OCI-LY7 (cell line): ENCODE data around the gene CXCL14. TPM values are rescaled to one million over a fixed set of nuclear protein-coding genes. Genes with fewer than 3 reads are reported as not detected.

Experiments
- BruUV-seq: library from RNA; stranded (reverse); fragments of 400-500 nt; replicated peaks from 2 replicates; lab custom pipeline; 2021; lab: Mats Ljungman, UMichigan
- CTCF ChIA-PET: fragments of 300-600 bp; sonication (Branson Sonifier 250); formaldehyde crosslinking; loops from one replicate; lab custom pipeline; 2022; ENCODE audit warnings: antibody characterized with exemption; ENCODE audit not compliant: unreplicated experiment; lab: Charles Lee
- POLR2A ChIA-PET: fragments of 300-600 bp; sonication (Branson Sonifier 250); formaldehyde crosslinking; loops from one replicate; lab custom pipeline; 2022; ENCODE audit warnings: antibody characterized with exemption; lab: Charles Lee
- DNase-seq: peaks from one replicate; pipeline ENCODE4 v3.0.0-alpha.2; 2015; ENCODE audit warnings: low spot score
- H2AFZ ChIP-seq: fragments of 200-600 bp; sonication (generic), shearing (Covaris generic); 2 replicates; pipeline ENCODE4 v1.6.1; 2014; ENCODE audit warnings: mild to moderate bottlenecking, antibody characterized with exemption, low read length, moderate library complexity
- H3K27ac ChIP-seq: fragments of 200-600 bp; sonication (generic); 2 replicates; pipeline ENCODE4 v1.5.1; 2014; ENCODE audit warnings: mixed run types, low read depth, mild to moderate bottlenecking, moderate library complexity, low read length, inconsistent platforms; ENCODE audit not compliant: poor library complexity, severe bottlenecking
- H3K36me3 ChIP-seq: fragments of 200-600 bp; sonication (generic); 2 replicates; pipeline ENCODE4 v1.6.1; 2014; ENCODE audit warnings: mild to moderate bottlenecking, antibody characterized with exemption, low read length, moderate library complexity, mixed read lengths; ENCODE audit not compliant: insufficient read depth
- H3K4me1 ChIP-seq: fragments of 200-600 bp; sonication (generic); 2 replicates; pipeline ENCODE4 v1.5.1; 2014; ENCODE audit warnings: mild to moderate bottlenecking, low read length; ENCODE audit not compliant: insufficient read depth, poor library complexity, severe bottlenecking
- H3K4me2 ChIP-seq: fragments of 200-600 bp; sonication (generic); 2 replicates; pipeline ENCODE4 v1.6.1; 2014; ENCODE audit warnings: mild to moderate bottlenecking, low read length
- H3K4me3 ChIP-seq: fragments of 200-600 bp; sonication (generic); 2 replicates; pipeline ENCODE4 v1.5.1; 2014; ENCODE audit warnings: mild to moderate bottlenecking, low read depth, low read length; ENCODE audit not compliant: poor library complexity, severe bottlenecking
- H3K79me2 ChIP-seq: fragments of 200-600 bp; sonication (generic); 2 replicates; pipeline ENCODE4 v1.6.1; 2016; ENCODE audit warnings: low read depth, mild to moderate bottlenecking, low read length, moderate library complexity, mixed read lengths; ENCODE audit not compliant: insufficient read depth
- H3K9me2 ChIP-seq: fragments of 200-600 bp; sonication (generic); 2 replicates; pipeline ENCODE4 v1.6.1; 2016; ENCODE audit warnings: mild to moderate bottlenecking, low read length, mixed read lengths; ENCODE audit not compliant: insufficient read depth
- H3K9me3 ChIP-seq: fragments of 200-600 bp; sonication (generic); 2 replicates; pipeline ENCODE4 v1.6.1; 2014; ENCODE audit warnings: mild to moderate bottlenecking, mixed run types, low read length, mixed read lengths
- H4K20me1 ChIP-seq: fragments of 200-600 bp; sonication (generic); 2 replicates; pipeline ENCODE4 v1.6.1; 2014; ENCODE audit warnings: mild to moderate bottlenecking, antibody characterized with exemption, low read length, moderate library complexity, mixed read lengths; ENCODE audit not compliant: insufficient read depth
- EZH2phosphoT487 ChIP-seq: fragments of 200-600 bp; sonication (generic); IDR thresholded peaks from 2 replicates; pipeline ENCODE4 v1.6.1; 2018; ENCODE audit warnings: low read depth, borderline replicate concordance, mild to moderate bottlenecking, mixed run types, antibody characterized with exemption, low read length, moderate library complexity, mixed read lengths
- intact Hi-C: fragments of 100-400 bp; cut with micrococcal nuclease; formaldehyde crosslinking; loops from one replicate; pipeline ENCODE4 v1.10.0; 2022; ENCODE audit not compliant: unreplicated experiment
- total RNA-seq, 2 experiments: library from RNA; depleted of rRNA in 1 of 2; stranded (reverse); fragments of >200 nt in 1 of 2; shearing (Covaris generic) in 1 of 2; gene quantifications; 2 replicates each; pipeline ENCODE4 v1.2.3, GENCODE V29; 2014 to 2022
- TF ChIP-seq, protein P1 (sequence below): fragments of 200-600 bp; sonication (generic); conservative IDR thresholded peaks from 2 replicates; pipeline ENCODE4 v1.5.1; 2014; ENCODE audit warnings: mild to moderate bottlenecking, antibody characterized with exemption, low read length, moderate library complexity, mixed read lengths

CXCL14 gene
- total RNA-seq, 2 experiments from 2014 or later = not detected

DNA sequence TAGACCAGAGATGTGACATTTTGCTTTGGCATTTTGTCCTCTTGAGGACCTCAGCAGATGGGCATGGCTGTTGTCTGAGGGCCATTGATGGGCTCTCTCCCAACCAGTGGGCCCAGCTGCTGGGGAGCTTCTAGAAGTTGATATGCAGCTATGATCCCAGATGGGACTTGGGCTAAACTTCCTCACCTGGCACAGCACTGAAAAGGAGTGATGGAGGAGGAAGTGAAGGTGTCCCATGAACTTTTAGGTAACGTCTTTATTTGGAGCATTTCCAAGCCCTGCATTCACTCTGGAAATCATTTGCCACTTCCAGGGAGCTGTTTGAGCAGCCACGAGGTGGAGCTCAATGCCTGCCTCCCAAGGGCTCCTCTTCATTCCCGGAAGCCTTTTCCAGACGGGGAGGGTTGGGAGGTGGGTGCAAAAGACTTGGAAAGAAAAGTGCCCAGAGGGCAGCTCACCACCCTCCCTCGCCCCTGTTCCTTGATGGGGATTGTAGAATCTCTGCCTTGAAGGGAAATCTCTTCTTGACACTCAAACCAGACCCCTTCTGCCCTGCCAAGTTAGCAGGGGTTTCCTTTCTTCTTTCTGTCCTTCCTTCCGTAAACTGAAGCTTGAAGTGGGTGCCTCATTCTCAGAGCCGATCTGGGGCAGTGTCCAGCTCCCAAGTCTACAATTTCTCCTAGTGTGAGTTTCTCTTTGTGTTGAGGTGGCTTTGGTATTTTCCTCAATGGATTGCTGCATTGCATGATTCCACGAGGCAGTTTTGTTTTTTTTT lies 24.9 kb downstream of the CXCL14 start:
- Histone ChIP-seq H3K4me3 (no peak overlapping the region), H3K9me2 (no peaks in the 10 kb centered on the region), H3K36me3 (no peaks in the 10 kb centered on the region), H3K27ac (no peak overlapping the region), H4K20me1 (no peaks in the 10 kb centered on the region), H3K9me3 (no peaks in the 10 kb centered on the region), H2AFZ (no peak overlapping the region), H3K4me2 (no peak overlapping the region), H3K4me1 (no peaks in the 10 kb centered on the region), H3K79me2 (no peaks in the 10 kb centered on the region)
- DNase-seq = no peak
- no TSS peak for BruUV-seq
- ChIA-PET POLR2A (interaction anchor here (0.6 to 0.7 kb wide), 4 partner anchors 13 to 1241 kb away, joined by 3 to 8 read pairs (median 6); no protein-coding TSS in a partner anchor), CTCF (interaction anchor here (0.6 kb wide), 1 partner anchor 17 kb away, joined by 3 read pairs; no protein-coding TSS in a partner anchor)
- TF ChIP-seq, protein P1, sequence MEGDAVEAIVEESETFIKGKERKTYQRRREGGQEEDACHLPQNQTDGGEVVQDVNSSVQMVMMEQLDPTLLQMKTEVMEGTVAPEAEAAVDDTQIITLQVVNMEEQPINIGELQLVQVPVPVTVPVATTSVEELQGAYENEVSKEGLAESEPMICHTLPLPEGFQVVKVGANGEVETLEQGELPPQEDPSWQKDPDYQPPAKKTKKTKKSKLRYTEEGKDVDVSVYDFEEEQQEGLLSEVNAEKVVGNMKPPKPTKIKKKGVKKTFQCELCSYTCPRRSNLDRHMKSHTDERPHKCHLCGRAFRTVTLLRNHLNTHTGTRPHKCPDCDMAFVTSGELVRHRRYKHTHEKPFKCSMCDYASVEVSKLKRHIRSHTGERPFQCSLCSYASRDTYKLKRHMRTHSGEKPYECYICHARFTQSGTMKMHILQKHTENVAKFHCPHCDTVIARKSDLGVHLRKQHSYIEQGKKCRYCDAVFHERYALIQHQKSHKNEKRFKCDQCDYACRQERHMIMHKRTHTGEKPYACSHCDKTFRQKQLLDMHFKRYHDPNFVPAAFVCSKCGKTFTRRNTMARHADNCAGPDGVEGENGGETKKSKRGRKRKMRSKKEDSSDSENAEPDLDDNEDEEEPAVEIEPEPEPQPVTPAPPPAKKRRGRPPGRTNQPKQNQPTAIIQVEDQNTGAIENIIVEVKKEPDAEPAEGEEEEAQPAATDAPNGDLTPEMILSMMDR = 0 out of 2 replicates have a peak, but pooled peaks have one; percentile 33
- no peak for TF ChIP-seq EZH2phosphoT487
- intact Hi-C loops = no loop called here

DNA sequence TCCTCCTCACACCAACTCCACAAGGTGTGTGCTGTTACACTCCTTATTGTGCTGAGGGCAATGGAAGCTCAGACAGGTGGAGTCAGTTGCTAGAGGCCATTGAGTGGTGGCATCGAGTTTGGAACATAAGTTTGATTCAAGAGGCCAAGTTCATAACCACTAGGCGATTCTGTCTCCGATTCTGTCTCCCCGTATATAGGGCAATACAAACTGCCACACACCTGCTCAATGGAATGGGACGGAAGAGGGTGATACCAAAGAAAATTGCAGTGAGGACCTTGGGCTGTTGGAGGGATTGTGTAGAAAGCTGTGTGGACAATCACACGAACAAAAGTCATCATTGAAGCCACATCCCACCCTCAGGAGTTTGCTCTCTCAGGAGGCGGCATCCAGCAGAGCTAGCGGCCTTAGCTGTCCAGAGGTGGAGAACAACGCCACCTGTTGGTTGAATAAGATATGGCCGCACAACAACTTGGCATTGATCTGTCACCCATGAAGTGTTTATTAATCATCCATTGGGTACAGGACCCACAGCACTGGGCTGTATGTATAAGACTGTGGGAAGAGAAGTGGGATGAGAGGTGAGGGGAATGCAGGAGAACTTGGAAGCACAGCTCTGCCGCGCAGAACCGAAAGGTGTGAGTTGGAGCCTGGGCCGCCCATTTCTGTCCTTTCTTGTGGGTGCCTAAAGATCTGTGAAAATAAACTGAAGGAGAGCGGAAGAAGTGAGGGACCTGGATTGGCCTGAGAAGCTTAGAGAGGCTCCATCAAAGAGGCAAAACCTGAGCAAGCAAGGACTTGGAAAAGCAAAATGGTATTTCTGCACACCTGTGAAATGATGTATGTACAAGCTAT lies 27.0 kb downstream of the CXCL14 start:
- Histone ChIP-seq H3K4me2 (no peak overlapping the region), H3K4me3 (no peak overlapping the region), H3K79me2 (no peaks in the 10 kb centered on the region), H3K36me3 (no peaks in the 10 kb centered on the region), H3K27ac (no peak overlapping the region), H3K4me1 (no peaks in the 10 kb centered on the region), H4K20me1 (no peaks in the 10 kb centered on the region), H2AFZ (no peak overlapping the region), H3K9me2 (no peaks in the 10 kb centered on the region), H3K9me3 (no peaks in the 10 kb centered on the region)
- TF ChIP-seq EZH2phosphoT487 = no peak
- TF ChIP-seq, protein P1 = peak; percentile 91
- CTCF ChIA-PET = interaction anchor here (0.6 to 1.7 kb wide), 3 partner anchors 9 to 97 kb away, joined by 4 to 7 read pairs (median 4); no protein-coding TSS in a partner anchor
- intact Hi-C loops = loop anchor here (1.0 kb wide), 1 partner anchor 95 kb away; no protein-coding TSS in a partner anchor
- no TSS peak for BruUV-seq
- POLR2A ChIA-PET = interaction anchor here (0.7 kb wide), 1 partner anchor 233 kb away, joined by 3 read pairs; no protein-coding TSS in a partner anchor
- DNase-seq = peak; percentile 58
